ENCODE results near the gene GNGT2. TPM values are rescaled to one million over a fixed set of nuclear protein-coding genes. Genes with fewer than 3 reads are reported as not detected.
A peak's percentile ranks its signal among the peaks of the same experiment; 100 is the strongest.
"Not testable (repeated sequence)": the region's sequence is repeated elsewhere in the genome, so short reads cannot be mapped to it uniquely, and the experiment has no call there.

Gene GNGT2
- total RNA-seq, 2 experiments from 2014 or later, result 39.8 to 45.3 TPM

DNA sequence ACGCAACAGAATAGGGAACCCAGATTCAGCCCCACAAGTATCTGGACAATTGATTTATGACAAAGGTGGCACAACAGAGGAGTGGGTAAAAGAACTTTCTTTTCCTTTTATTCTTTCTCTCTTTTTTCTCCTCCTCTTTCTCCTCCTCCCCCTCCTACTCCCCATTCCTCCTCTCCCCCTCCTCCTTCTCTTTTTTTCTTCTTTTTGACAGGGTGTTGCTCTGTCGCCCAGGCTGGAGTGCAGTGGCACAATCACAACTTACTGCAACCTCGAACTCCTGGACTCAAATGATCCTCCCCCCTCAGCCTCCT lies 16.1 kb downstream of the GNGT2 start:
- CTCF ChIA-PET, result interaction anchor here (1.4 to 13.9 kb wide), 5 partner anchors 13 to 34 kb away, joined by 6 to 132 read pairs (median 32); partner anchors contain the start of gene PHOSPHO1
- H3K9me3 Mint-ChIP-seq (ENCODE audit: low read depth), result no peaks in the 10 kb centered on the region
- DNase-seq, result no peak
- no peak overlapping the region for H3K27ac Mint-ChIP-seq
- no peak for ATAC-seq
- H3K4me1 Mint-ChIP-seq, result peaks cover 57% of the 10 kb centered on the region
- no peaks in the 10 kb centered on the region for H3K36me3 Mint-ChIP-seq
- H3K27me3 Mint-ChIP-seq, result no peaks in the 10 kb centered on the region
- H3K4me3 Mint-ChIP-seq, result peak overlapping the region; percentile 88

DNA sequence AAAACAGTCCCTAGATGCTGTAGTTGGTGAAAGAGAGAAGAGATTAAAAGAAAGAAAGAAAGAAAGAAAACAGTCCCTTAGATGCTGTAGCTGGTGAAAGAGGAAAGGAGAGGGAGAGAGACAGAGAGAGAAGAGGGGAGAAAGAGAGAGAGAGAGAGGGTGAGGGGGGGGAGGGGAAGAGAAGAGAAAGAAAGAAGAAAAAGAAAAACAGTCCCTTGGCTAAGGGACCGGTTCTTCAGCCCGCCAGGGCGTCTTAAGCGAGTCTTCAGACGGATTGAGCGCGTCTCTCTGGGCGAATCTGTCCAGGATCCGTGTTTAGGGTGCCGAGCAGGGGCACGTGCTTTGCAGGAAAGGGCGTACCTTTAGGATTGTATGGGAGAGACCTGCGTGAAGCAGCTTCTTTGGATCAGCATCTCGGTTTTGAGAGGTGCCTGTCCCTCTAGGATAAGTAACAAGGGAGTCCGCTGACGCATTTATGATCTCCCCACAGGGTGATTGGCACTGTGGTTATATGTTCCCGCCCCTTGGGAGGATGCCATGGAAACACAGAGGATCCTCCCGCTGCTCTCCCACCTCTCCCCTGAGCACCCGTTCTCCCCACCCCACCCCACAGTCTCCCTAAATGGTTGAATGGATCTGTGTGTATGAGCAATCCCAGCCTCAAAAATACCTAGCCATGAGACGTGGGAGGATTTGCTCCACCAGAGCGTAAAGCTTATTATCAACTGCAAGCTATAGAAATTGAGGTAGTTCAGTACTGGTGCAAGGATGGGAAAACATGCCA lies 16.7 kb downstream of the GNGT2 start:
- peaks cover 57% of the 10 kb centered on the region for H3K4me1 Mint-ChIP-seq
- peak overlapping the region; percentile 97 for H3K27ac Mint-ChIP-seq
- H3K4me3 Mint-ChIP-seq, result peak overlapping the region; percentile 88
- no peaks in the 10 kb centered on the region for H3K36me3 Mint-ChIP-seq
- DNase-seq (no peak), ATAC-seq (no peak)
- no peaks in the 10 kb centered on the region for H3K9me3 Mint-ChIP-seq (ENCODE audit: low read depth)
- CTCF ChIA-PET, result interaction anchor here (0.9 to 13.9 kb wide), 7 partner anchors 12 to 74 kb away, joined by 3 to 132 read pairs (median 32); partner anchors contain the start of gene PHOSPHO1
- H3K27me3 Mint-ChIP-seq, result no peaks in the 10 kb centered on the region

DNA sequence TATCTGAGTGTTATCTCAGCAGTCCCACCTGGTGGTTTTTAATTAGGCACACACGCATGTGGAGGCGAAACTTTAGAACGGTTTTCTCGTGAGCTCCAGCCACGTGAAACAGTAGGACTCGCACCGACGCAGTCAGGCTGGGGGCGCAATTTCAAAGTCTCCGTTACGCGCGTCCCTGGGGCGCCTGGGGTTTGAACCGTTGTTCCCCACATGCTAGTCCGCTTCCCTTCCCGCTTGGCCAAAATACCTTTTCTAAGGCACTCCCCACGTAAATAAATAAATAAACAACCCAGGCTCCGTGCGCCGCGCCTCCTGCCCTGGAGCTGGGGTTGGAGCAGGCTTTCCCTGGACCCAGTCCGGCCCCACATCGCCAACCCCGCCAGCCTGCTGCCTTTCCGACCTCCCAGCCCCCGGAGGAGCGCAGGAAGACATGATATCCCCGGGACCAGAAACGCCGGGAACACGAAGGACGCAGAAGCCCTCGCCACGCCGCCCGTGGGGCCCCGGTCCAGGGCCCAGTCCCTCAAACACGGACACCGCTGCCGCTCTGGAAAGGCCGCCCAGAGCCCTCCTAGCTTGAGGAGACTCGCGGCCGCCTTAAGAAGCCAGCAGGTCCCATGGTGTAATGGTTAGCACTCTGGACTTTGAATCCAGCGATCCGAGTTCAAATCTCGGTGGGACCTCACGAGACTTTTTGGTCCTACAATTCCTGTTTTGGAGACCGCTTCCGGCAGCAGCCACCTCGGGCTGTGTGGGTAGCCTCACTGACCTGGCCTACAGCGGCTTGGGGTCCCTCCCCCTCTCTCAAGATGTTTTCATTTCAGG lies 18.2 kb downstream of the GNGT2 start:
- Mint-ChIP-seq H3K4me3 (peak overlapping the region; percentile 88), H3K4me1 (peaks cover 53% of the 10 kb centered on the region), H3K36me3 (no peaks in the 10 kb centered on the region), H3K27ac (peak overlapping the region; percentile 97), H3K9me3 (ENCODE audit: low read depth) (no peaks in the 10 kb centered on the region), H3K27me3 (no peaks in the 10 kb centered on the region)
- peak; percentile 95 for DNase-seq
- CTCF ChIA-PET, result interaction anchor here (0.9 to 13.9 kb wide), 9 partner anchors 10 to 299 kb away, joined by 3 to 132 read pairs (median 26); partner anchors contain the start of genes ABI3, ATP5MC1, GNGT2 and PHOSPHO1
- ATAC-seq, result peak; percentile 56

DNA sequence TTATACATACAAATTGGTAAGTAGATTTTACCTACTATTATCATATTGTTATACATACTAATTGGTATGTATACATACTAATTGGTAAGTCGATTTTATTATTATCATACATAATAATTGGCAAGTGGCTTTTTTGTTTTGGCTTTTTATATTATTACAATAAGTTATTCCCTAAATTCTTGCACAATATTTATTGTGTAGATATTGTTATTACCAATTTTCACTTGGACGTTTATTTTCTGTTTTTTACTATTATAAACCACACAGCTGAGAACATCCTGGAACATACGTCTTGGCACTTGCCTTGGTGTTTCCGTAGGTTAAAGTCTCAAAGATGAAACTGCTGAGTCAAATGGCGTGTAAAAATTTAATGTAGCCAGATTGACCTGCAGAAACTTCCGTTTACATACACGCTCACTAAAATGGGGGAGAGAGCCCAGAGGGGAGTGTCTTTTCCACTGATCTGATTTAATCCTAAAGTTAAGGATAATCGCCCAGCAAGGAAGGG lies 18.9 kb downstream of the GNGT2 start:
- Mint-ChIP-seq H3K9me3 (ENCODE audit: low read depth) (no peaks in the 10 kb centered on the region), H3K36me3 (no peaks in the 10 kb centered on the region), H3K27ac (peak overlapping the region; percentile 97), H3K4me1 (peaks cover 49% of the 10 kb centered on the region), H3K27me3 (no peaks in the 10 kb centered on the region), H3K4me3 (peak overlapping the region; percentile 88)
- ATAC-seq, result peak; percentile 3
- CTCF ChIA-PET, result interaction anchor here (1.7 to 13.9 kb wide), 8 partner anchors 10 to 299 kb away, joined by 5 to 132 read pairs (median 29); partner anchors contain the start of genes ABI3, ATP5MC1, GNGT2 and PHOSPHO1
- no peak for DNase-seq

DNA sequence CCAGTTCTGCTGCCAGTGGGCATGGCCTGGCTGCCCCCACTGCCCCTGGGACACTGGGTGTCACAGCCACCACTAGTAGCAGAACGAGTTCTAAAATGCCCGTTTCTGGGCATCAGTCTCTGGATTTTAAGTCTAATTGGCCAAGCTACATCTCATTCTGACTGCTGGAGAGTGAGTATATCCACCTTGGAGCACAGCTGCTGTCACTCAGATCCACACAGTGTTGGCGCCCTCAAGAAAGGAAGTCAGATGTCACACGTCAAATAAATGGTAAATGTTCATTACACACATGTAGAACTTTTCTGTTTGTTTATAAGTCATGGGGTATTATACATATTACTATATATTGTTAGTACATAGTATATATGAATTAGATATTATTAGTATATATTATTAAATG lies 19.4 kb downstream of the GNGT2 start:
- CTCF ChIA-PET, result interaction anchor here (0.8 to 13.9 kb wide), 7 partner anchors 10 to 37 kb away, joined by 3 to 132 read pairs (median 32); partner anchors contain the start of genes ABI3, GNGT2 and PHOSPHO1
- H3K4me3 Mint-ChIP-seq, result peak overlapping the region; percentile 45
- H3K4me1 Mint-ChIP-seq, result peaks cover 44% of the 10 kb centered on the region
- H3K27me3 Mint-ChIP-seq, result no peaks in the 10 kb centered on the region
- peak overlapping the region; percentile 73 for H3K27ac Mint-ChIP-seq
- peaks cover 4% of the 10 kb centered on the region for H3K9me3 Mint-ChIP-seq (ENCODE audit: low read depth)
- no peak for DNase-seq
- H3K36me3 Mint-ChIP-seq, result peaks cover 4% of the 10 kb centered on the region
- ATAC-seq, result no peak

DNA sequence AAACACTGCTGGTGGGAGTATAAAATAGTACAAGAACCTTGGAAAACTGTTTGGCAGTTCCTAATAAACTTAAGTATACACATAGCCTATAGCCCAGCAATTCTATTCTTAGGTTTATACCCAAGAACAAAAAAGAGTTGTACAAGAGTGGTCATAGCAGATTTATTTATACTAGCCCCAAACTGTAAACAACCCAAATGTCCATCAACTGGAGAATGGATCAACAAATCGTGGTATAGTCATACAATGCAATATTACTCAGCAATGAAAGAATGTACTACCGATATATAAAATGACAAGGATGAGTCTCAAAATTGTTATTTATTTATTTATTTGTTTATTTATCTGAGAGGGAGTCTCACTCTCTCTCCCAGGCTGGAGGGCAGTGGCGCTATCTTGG lies 23.1 kb downstream of the GNGT2 start:
- CTCF ChIA-PET, result no interaction called here
- DNase-seq, result no peak

DNA sequence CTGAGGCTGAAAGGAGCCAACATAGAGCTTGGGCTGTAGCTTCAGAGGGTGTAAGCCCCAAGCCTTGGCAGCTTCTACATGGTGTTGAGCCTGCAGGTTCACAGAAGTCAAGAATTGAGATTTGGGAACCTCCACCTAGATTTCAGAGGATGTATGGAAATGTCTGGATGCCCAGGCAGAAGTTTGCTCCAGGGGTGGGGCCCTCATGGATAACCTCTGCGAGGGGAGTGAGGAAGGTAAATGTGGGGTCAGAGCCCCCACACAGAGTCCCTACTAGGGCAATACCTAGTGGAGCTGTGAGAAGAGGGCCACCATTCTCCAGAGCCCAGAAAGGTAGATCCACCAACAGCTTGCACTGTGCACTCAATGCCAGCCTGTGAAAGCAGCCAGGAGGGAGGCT lies 25.0 kb downstream of the GNGT2 start:
- ATAC-seq, H3K27ac Mint-ChIP-seq, H3K4me3 Mint-ChIP-seq, DNase-seq, CTCF ChIA-PET, H3K27me3 Mint-ChIP-seq: not testable (repeated sequence)
- Mint-ChIP-seq H3K4me1 (peaks cover 13% of the 10 kb centered on the region), H3K9me3 (ENCODE audit: low read depth) (peaks cover 19% of the 10 kb centered on the region), H3K36me3 (peaks cover 21% of the 10 kb centered on the region)

More for the DNA sequence above, 23.1 kb downstream of the GNGT2 start:
- peaks cover 19% of the 10 kb centered on the region for H3K9me3 Mint-ChIP-seq (ENCODE audit: low read depth)
- peaks cover 18% of the 10 kb centered on the region for H3K36me3 Mint-ChIP-seq
- H3K27ac Mint-ChIP-seq, result no peak overlapping the region
- peaks cover 17% of the 10 kb centered on the region for H3K4me1 Mint-ChIP-seq
- ATAC-seq, result no peak
- no peaks in the 10 kb centered on the region for H3K27me3 Mint-ChIP-seq
- no peak overlapping the region for H3K4me3 Mint-ChIP-seq

DNA sequence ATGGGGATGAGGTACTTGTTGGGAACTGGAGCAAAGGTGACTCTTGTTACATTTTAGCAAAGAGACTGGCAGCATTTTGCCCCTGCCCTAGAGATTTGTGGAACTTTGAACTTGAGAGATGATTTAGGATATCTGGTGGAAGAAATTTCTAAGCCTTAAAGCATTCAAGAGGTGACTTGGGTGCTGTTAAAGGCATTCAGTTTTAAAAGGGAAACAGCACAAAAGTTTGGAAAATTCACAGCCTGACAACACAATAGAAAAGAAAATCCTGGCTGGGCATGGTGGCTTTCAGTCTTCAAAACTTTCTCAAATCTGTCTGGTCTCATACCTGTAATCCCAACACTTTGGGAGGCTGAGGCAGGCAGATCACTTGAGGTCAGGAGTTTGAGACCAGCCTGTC lies 25.9 kb downstream of the GNGT2 start:
- CTCF ChIA-PET, result interaction anchor here (7.6 kb wide), 1 partner anchor 44 kb away, joined by 176 read pairs; the partner anchor contains the start of gene PHOSPHO1

DNA sequence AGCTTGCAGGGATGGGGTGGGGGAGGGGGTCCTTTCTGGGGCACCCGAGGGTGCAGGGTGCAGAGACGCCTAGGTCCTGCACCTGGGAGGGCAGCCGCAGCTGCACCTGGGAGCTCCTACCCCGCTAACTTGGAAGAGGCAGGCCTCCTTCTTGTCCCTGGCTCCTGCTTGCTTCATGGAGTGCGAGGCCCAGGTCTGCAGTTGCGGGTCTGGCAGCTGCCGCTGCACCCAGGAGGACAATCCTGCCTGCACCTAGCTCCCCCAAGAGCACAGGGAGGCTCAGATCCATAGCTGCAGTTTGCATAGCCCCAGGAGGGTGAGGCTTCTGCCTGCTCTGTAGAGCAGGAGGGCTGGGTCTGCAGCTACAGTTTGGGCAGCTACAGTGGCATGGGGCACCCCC lies 26.6 kb downstream of the GNGT2 start:
- Mint-ChIP-seq H3K36me3 (peaks cover 21% of the 10 kb centered on the region), H3K4me3 (no peak overlapping the region), H3K4me1 (peaks cover 11% of the 10 kb centered on the region), H3K27me3 (no peaks in the 10 kb centered on the region), H3K9me3 (ENCODE audit: low read depth) (peaks cover 19% of the 10 kb centered on the region), H3K27ac (no peak overlapping the region)
- no peak for DNase-seq
- ATAC-seq, result no peak
- CTCF ChIA-PET, result interaction anchor here (1.2 to 7.6 kb wide), 2 partner anchors 38 to 44 kb away, joined by 4 to 176 read pairs; partner anchors contain the start of gene PHOSPHO1

More for the DNA sequence above, 25.9 kb downstream of the GNGT2 start:
- not testable (repeated sequence) for ATAC-seq, H3K4me3 Mint-ChIP-seq, H3K27ac Mint-ChIP-seq, DNase-seq, H3K27me3 Mint-ChIP-seq
- Mint-ChIP-seq H3K36me3 (peaks cover 21% of the 10 kb centered on the region), H3K4me1 (peaks cover 11% of the 10 kb centered on the region), H3K9me3 (ENCODE audit: low read depth) (peaks cover 19% of the 10 kb centered on the region)

DNA sequence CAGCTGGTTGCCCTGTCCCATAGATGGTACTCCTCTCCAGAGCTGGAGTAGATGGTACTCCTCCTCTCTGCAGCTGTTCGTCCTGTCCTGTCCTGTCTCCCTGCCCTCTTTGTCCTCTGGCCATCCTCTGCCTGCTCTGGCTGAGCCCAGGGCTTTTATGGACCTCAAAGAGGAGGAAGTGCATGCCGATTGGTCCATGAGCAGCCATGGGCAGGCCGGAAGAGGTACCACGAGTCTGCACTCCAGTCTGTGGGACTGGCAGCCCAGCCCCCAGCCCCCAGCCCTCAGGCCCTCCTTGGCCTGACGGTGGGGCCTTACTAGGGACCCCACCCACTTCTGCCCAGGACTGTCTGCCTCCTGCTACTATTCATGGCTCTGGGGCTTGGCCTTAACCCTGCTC lies 27.0 kb downstream of the GNGT2 start:
- Mint-ChIP-seq H3K27ac (no peak overlapping the region), H3K9me3 (ENCODE audit: low read depth) (peaks cover 19% of the 10 kb centered on the region), H3K27me3 (no peaks in the 10 kb centered on the region), H3K4me1 (peaks cover 11% of the 10 kb centered on the region), H3K36me3 (peaks cover 21% of the 10 kb centered on the region), H3K4me3 (no peak overlapping the region)
- ATAC-seq (no peak), DNase-seq (no peak)
- CTCF ChIA-PET, result interaction anchor here (1.2 to 7.6 kb wide), 3 partner anchors 9 to 45 kb away, joined by 4 to 176 read pairs (median 56); partner anchors contain the start of gene PHOSPHO1

DNA sequence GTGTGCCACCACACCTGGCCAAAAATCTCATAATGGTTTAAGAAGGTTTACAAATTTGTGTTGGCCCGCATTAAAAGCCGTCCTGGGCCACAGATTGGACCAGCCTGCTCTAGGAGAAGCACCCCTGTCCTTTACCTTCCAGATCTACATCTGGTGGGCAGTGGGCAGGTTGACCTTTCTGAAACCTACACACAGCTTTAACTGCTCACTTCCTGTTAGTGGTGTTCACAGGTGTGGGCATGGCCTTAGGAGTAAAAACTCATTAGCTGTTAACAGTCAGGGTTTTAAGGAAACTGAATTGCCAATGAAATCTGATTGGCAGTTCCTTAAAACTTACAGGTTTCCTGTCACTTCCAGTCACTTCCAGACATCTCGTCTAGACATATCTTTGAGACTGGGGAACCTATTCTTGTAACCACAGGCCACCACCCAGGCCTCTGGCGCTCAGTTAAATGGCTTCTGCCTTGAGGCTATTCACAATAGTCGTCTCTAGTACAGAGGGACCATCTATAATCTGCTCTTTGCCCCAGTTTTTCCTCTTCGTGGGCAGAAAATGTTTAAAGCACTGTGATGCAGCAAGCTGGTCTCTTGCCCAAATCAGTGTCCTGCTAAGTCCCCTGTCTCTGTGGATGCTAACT lies 29.3 kb downstream of the GNGT2 start:
- no peaks in the 10 kb centered on the region for H3K27me3 Mint-ChIP-seq
- H3K9me3 Mint-ChIP-seq (ENCODE audit: low read depth), result peaks cover 24% of the 10 kb centered on the region
- ATAC-seq, result no peak
- no peak for DNase-seq
- CTCF ChIA-PET, result interaction anchor here (0.7 to 7.6 kb wide), 26 partner anchors 9 to 932 kb away, joined by 3 to 176 read pairs (median 4); partner anchors contain the start of gene PHOSPHO1
- peaks cover 11% of the 10 kb centered on the region for H3K4me1 Mint-ChIP-seq
- peaks cover 19% of the 10 kb centered on the region for H3K36me3 Mint-ChIP-seq
- H3K27ac Mint-ChIP-seq, result no peak overlapping the region
- no peak overlapping the region for H3K4me3 Mint-ChIP-seq

DNA sequence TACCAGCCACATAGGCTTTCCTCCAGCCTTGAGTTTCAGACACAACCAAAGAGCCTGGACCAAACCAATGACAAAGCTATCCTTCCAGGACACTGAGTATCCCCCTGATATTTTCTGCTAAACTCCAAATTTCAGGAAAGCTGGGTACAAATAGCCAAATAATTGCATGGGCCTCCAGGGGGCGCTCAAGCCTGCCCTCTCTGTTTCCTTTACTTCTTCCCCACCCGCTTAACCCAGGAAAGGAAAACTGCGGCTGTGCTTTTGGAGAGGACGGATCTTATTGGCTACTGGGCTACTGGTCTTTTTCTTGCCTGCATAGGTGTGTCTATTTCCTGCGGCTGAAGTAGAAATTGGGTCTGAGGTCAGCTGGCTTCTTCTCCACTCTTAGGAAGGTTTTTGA lies 30.1 kb downstream of the GNGT2 start:
- H3K9me3 Mint-ChIP-seq (ENCODE audit: low read depth), result peaks cover 20% of the 10 kb centered on the region
- CTCF ChIA-PET, result interaction anchor here (0.5 to 7.6 kb wide), 28 partner anchors 9 to 933 kb away, joined by 3 to 176 read pairs (median 4); partner anchors contain the start of gene PHOSPHO1
- no peak overlapping the region for H3K4me3 Mint-ChIP-seq
- H3K36me3 Mint-ChIP-seq, result peaks cover 17% of the 10 kb centered on the region
- peaks cover 11% of the 10 kb centered on the region for H3K4me1 Mint-ChIP-seq
- DNase-seq, result peak; percentile 69
- ATAC-seq, result peak; percentile 71
- H3K27ac Mint-ChIP-seq, result no peak overlapping the region
- H3K27me3 Mint-ChIP-seq, result peaks cover 4% of the 10 kb centered on the region

Measured in activated CD8-positive, alpha-beta memory T cell treated with anti-CD3 and anti-CD28 coated beads, Interleukin-2, amount 10 ng/mL, durations not matched to agents 7 days and 5 days (primary cell).